DMS153 treated with DMSO at 0.1 percent for 48 hours (cell line): ENCODE measurements around the gene IMPA2.
"Not testable (repeated sequence)": the region's sequence is repeated elsewhere in the genome, so short reads cannot be mapped to it uniquely, and the experiment has no call there.

ENCODE experiments used
- DNase-seq: peaks from one replicate; lab custom pipeline; 2025; ENCODE audit not compliant: unreplicated experiment; lab: John Stamatoyannopoulos, UW

Gene IMPA2

GRCh38 chr18:11962597-11962996 is 18.7 kb upstream of the IMPA2 start:
- DNase-seq, result no peak

- DNase-seq, result no peak
Observed at GRCh38 chr18:11963991-11964484, 17.3 kb upstream of the IMPA2 start.

- DNase-seq, result no peak
Observed at GRCh38 chr18:11969904-11970835, 11.1 kb upstream of the IMPA2 start.

GRCh38 chr18:11970836-11971226 is 10.5 kb upstream of the IMPA2 start:
- not testable (repeated sequence) for DNase-seq

GRCh38 chr18:11972371-11973174 is 8.7 kb upstream of the IMPA2 start:
- no peak for DNase-seq

- DNase-seq, result no peak
Observed at GRCh38 chr18:11974741-11975325, 6.5 kb upstream of the IMPA2 start.

- no peak for DNase-seq
Observed at GRCh38 chr18:11975723-11976122, 5.6 kb upstream of the IMPA2 start.

- no peak for DNase-seq
Observed at GRCh38 chr18:11976315-11977152, 4.8 kb upstream of the IMPA2 start.

GRCh38 chr18:11977153-11977466 is 4.2 kb upstream of the IMPA2 start:
- no peak for DNase-seq

- DNase-seq, result no peak
Observed at GRCh38 chr18:11978956-11979355, 2.4 kb upstream of the IMPA2 start.

GRCh38 chr18:11980163-11980493 is 1.2 kb upstream of the IMPA2 start:
- DNase-seq, result no peak

GRCh38 chr18:11980494-11981191 is 664 bp upstream of the IMPA2 start:
- DNase-seq, result no peak

- DNase-seq, result no peak
Observed at GRCh38 chr18:11981543-11982366, 448 bp downstream of the IMPA2 start.

GRCh38 chr18:11982981-11983380 is 1.7 kb downstream of the IMPA2 start:
- no peak for DNase-seq

GRCh38 chr18:11983592-11983991 is 2.3 kb downstream of the IMPA2 start:
- DNase-seq, result no peak

- no peak for DNase-seq
Observed at GRCh38 chr18:11984091-11984490, 2.8 kb downstream of the IMPA2 start.

- no peak for DNase-seq
Observed at GRCh38 chr18:11985586-11985985, 4.3 kb downstream of the IMPA2 start.

GRCh38 chr18:11986061-11986460 is 4.8 kb downstream of the IMPA2 start:
- no peak for DNase-seq

GRCh38 chr18:11987527-11987926 is 6.2 kb downstream of the IMPA2 start:
- DNase-seq, result no peak
